ENCODE data around the gene PCBP4.

The PCBP4 gene

DNA sequence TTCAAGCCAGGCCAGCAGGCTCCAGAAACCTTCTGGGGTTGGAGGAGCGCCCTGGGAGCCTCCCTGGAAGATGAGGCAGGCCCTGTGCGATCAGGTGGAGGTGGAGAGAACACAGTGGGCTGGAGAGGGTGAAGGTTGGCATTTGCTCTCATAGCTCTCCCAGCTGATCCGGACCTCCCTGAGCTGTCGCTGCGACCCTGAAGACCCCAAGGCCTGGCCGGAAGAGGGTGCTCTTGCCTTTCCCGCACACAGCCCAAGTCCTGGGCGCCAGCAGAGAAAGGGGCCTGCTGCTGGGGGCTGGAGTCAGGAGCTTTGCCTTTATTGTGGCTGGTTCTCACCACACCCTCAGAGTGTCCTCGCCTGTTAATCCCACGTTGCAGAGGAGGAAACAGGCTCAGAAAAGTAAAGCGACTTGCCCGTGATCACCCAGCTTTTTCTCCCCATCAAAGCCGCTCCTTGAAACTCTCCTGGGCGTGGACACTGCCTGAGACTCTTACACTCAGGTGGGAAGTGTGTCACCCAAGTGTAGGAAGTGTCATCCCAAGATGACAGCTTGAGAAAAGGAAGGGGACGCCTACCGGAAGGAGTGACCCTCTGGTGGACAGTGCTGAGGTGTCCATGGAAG is 37.0 kb upstream of the PCBP4 start:
- in situ Hi-C loops (cut with HindIII; ENCODE audit: low pct_ligation_motif_present, low sequenced_read_pairs) = no loop called here
- TF ChIP-seq, protein P1, sequence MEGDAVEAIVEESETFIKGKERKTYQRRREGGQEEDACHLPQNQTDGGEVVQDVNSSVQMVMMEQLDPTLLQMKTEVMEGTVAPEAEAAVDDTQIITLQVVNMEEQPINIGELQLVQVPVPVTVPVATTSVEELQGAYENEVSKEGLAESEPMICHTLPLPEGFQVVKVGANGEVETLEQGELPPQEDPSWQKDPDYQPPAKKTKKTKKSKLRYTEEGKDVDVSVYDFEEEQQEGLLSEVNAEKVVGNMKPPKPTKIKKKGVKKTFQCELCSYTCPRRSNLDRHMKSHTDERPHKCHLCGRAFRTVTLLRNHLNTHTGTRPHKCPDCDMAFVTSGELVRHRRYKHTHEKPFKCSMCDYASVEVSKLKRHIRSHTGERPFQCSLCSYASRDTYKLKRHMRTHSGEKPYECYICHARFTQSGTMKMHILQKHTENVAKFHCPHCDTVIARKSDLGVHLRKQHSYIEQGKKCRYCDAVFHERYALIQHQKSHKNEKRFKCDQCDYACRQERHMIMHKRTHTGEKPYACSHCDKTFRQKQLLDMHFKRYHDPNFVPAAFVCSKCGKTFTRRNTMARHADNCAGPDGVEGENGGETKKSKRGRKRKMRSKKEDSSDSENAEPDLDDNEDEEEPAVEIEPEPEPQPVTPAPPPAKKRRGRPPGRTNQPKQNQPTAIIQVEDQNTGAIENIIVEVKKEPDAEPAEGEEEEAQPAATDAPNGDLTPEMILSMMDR (IDR thresholded peaks at IDR 0.05; ENCODE audit: low read depth, low read length, missing control alignments) = peak; percentile 86
- Histone ChIP-seq H3K4me3 (ENCODE audit: low read depth, low read length) (no peak overlapping the region), H3K36me3 (replicated peaks) (no peaks in the 10 kb centered on the region), H3K27ac (no peak overlapping the region), H3K27me3 (replicated peaks) (no peaks in the 10 kb centered on the region)
- DNase-seq = no peak

DNA sequence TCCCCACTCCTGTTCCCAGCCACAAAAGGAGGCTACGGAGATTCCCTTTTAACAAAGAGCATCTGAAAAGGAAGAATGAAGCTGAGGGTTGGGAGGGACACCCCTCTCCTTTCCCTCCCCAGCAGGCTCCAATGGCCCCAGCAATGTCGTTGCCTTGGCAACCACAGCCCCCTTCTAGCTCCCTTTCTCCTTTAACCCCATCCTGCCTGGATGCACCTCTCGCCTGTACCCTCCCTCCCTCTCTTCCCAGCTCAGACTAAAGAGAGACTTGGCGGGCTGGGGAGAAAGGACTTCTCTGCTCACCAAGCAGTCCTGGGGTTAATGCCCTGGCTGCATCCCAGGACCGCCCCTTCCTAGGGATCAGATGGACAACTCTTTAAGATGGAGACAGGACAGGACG is 35.5 kb upstream of the PCBP4 start:
- Histone ChIP-seq H3K36me3 (replicated peaks) (no peaks in the 10 kb centered on the region), H3K27me3 (replicated peaks) (no peaks in the 10 kb centered on the region), H3K27ac (no peak overlapping the region), H3K4me3 (ENCODE audit: low read depth, low read length) (no peak overlapping the region)
- DNase-seq = no peak
- in situ Hi-C loops (cut with HindIII; ENCODE audit: low pct_ligation_motif_present, low sequenced_read_pairs) = no loop called here
- TF ChIP-seq, protein P1 (IDR thresholded peaks at IDR 0.05; ENCODE audit: low read depth, low read length, missing control alignments) = no peak

DNA sequence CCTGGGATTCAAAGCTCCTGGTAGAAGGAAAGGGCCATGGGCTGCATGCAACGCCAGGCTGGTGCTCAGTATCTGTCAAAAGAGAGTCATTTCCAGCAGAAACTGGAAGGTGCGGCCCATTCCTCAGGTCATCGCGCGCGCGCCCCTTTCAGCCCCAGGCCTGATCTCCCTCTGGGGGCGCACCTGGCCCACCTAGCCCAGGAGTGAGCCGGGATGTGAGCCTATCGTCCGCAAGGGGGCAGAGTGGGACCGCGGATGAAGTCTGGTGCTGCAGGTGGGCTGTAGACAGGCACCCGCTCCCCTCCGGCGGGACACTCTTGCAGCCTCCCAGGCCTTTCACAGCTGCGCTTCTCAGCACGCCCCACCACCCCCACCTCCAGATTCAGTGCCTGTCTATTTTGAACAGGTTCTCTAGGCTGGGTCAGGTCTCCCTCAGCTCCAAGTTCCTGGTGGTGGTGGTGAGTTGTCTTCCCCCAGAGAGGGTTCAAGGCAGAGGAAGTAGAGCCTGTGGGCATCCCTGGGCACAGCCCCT is 34.3 kb upstream of the PCBP4 start:
- in situ Hi-C loops (cut with HindIII; ENCODE audit: low pct_ligation_motif_present, low sequenced_read_pairs) = no loop called here
- Histone ChIP-seq H3K27me3 (replicated peaks) (no peaks in the 10 kb centered on the region), H3K27ac (no peak overlapping the region), H3K4me3 (ENCODE audit: low read depth, low read length) (no peak overlapping the region), H3K36me3 (replicated peaks) (no peaks in the 10 kb centered on the region)
- peak; percentile 34 for DNase-seq
- TF ChIP-seq, protein P1 (IDR thresholded peaks at IDR 0.05; ENCODE audit: low read depth, low read length, missing control alignments) = peak; percentile 96

DNA sequence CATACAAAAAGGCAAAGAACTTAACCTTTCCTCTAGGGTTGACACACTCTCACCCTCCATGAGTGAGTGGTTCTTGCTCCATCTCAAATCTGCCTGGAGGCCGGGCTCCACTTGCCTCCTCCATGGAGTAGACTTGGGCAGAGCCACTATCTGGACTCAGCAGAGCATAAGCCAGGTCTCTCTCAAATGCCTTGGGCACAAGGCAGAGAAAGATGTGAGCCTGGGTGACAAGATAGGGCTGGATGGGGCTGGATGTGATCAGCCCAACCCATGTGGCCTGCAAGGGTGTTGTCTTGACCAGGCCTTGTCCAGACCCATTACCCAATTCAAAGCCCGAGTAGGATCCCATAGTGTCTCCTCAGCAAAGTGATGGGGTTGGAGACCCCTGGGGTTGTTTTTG is 32.6 kb upstream of the PCBP4 start:
- DNase-seq = no peak
- H3K27ac ChIP-seq = no peak overlapping the region
- TF ChIP-seq, protein P1 (IDR thresholded peaks at IDR 0.05; ENCODE audit: low read depth, low read length, missing control alignments) = no peak
- peaks cover 4% of the 10 kb centered on the region for H3K36me3 ChIP-seq (replicated peaks)
- in situ Hi-C loops (cut with HindIII; ENCODE audit: low pct_ligation_motif_present, low sequenced_read_pairs) = no loop called here
- no peaks in the 10 kb centered on the region for H3K27me3 ChIP-seq (replicated peaks)
- no peak overlapping the region for H3K4me3 ChIP-seq (ENCODE audit: low read depth, low read length)

DNA sequence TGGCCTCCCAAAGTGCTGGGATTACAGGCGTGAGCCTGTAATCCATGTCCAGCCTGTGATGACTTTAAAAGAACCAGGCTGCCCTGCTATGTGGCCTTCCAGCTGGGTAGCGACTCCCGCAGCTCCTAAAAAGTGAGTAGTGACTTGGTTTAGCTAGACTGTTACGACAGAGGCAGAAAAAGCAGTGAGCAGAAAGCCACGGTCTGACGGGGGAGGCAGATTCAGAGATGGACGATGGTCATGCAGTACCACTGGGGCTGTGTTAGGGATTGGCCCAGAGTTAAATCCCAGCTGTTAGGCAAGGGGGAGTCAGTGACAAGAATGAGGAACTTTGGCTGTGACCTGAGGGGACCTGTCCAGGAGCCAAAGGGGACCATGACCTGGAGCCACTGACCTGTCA is 31.5 kb upstream of the PCBP4 start:
- Histone ChIP-seq H3K36me3 (replicated peaks) (peaks cover 15% of the 10 kb centered on the region), H3K27ac (no peak overlapping the region), H3K27me3 (replicated peaks) (no peaks in the 10 kb centered on the region), H3K4me3 (ENCODE audit: low read depth, low read length) (no peak overlapping the region)
- DNase-seq = no peak
- TF ChIP-seq, protein P1 (IDR thresholded peaks at IDR 0.05; ENCODE audit: low read depth, low read length, missing control alignments) = no peak
- in situ Hi-C loops (cut with HindIII; ENCODE audit: low pct_ligation_motif_present, low sequenced_read_pairs) = no loop called here
